PFSK-1 (cell line): ENCODE data around the gene RDH12.

Experiments
- FOXP2 ChIP-seq: optimal IDR thresholded peaks from 2 replicates; pipeline ENCODE3; 2011; ENCODE audit warnings: borderline replicate concordance, control low read depth, inconsistent platforms; ENCODE audit not compliant: insufficient read depth; ENCODE audit errors: extremely low read length, extremely low read depth
- POLR2AphosphoS5 ChIP-seq: IDR thresholded peaks from 2 replicates; pipeline ENCODE4 v1.6.1; 2012; ENCODE audit warnings: low read depth, mild to moderate bottlenecking, control low read depth, low read length, moderate library complexity
- SIN3A ChIP-seq: IDR thresholded peaks from 2 replicates; pipeline ENCODE4 v1.6.1; 2012; ENCODE audit warnings: mild to moderate bottlenecking, low read length, moderate library complexity, borderline replicate concordance; ENCODE audit not compliant: insufficient read depth
- TAF1 ChIP-seq: IDR thresholded peaks from 2 replicates; pipeline ENCODE4 v1.6.1; 2012; ENCODE audit warnings: low read length, control low read depth, borderline replicate concordance; ENCODE audit not compliant: insufficient read depth
- TF ChIP-seq, protein P1 (sequence below), 2 experiments: IDR thresholded peaks; 2 replicates each; pipeline versions ENCODE4 v1.6.1 to v1.8.0; 2011 to 2012; ENCODE audit warnings: low read depth in 2 of 2, low read length in 2 of 2, control low read depth in 1 of 2, inconsistent platforms in 1 of 2, mild to moderate bottlenecking in 1 of 2, moderate library complexity in 1 of 2; ENCODE audit not compliant: insufficient read depth in 1 of 2

RDH12 gene

DNA sequence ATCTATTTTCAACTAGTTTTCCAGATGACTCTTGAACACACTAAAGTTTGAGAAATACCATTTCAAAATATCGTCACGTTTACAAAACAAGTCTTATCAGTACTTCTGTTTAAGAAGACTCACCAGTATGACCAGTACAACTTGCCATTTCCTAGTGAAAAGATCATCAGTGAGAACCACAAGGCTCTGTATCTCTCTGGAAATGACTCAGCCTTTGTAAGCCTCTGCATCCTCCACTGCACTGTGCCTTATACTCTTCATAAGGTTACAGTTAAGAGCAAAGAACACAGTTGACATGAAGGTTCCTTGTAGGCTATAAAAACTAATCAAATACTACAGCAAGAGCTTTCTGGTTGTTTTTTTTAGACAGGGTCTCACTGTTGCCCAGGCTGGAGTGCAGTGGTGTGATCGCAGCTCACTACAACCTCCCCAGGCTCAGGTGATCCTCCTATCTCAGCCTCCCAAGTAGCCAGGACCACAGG, 21.5 kb upstream of the RDH12 start:
- TF ChIP-seq, protein P1, sequence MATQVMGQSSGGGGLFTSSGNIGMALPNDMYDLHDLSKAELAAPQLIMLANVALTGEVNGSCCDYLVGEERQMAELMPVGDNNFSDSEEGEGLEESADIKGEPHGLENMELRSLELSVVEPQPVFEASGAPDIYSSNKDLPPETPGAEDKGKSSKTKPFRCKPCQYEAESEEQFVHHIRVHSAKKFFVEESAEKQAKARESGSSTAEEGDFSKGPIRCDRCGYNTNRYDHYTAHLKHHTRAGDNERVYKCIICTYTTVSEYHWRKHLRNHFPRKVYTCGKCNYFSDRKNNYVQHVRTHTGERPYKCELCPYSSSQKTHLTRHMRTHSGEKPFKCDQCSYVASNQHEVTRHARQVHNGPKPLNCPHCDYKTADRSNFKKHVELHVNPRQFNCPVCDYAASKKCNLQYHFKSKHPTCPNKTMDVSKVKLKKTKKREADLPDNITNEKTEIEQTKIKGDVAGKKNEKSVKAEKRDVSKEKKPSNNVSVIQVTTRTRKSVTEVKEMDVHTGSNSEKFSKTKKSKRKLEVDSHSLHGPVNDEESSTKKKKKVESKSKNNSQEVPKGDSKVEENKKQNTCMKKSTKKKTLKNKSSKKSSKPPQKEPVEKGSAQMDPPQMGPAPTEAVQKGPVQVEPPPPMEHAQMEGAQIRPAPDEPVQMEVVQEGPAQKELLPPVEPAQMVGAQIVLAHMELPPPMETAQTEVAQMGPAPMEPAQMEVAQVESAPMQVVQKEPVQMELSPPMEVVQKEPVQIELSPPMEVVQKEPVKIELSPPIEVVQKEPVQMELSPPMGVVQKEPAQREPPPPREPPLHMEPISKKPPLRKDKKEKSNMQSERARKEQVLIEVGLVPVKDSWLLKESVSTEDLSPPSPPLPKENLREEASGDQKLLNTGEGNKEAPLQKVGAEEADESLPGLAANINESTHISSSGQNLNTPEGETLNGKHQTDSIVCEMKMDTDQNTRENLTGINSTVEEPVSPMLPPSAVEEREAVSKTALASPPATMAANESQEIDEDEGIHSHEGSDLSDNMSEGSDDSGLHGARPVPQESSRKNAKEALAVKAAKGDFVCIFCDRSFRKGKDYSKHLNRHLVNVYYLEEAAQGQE (IDR thresholded peaks at IDR 0.05; ENCODE audit: insufficient read depth in 1 of 2, low read depth in 2 of 2, low read length in 2 of 2) = no peak
- TF ChIP-seq SIN3A (no peak), POLR2AphosphoS5 (no peak), TAF1 (no peak), FOXP2 (no peak)

DNA sequence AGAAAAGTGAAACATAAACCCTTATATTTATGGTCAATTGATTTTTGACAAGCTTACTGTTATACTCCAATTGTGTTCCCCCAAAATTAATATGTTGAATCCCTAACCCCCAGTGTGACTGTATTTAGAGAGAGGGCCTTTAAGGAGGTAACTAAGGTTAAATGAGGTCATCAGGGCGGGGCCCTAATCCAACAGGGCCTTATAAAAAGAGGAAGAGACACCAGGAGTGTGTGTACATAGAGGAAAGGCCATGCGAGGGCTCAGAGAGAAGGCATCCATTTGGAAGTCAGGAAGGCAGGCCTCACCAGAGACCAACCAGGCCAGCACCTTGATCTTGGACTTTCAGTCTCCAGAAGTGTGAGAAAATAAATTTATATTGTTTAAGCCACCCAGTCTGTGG, 20.7 kb upstream of the RDH12 start:
- TF ChIP-seq POLR2AphosphoS5 (no peak), SIN3A (no peak), TAF1 (no peak), FOXP2 (no peak)
- TF ChIP-seq, protein P1 (IDR thresholded peaks at IDR 0.05; ENCODE audit: insufficient read depth in 1 of 2, low read depth in 2 of 2, low read length in 2 of 2) = no peak

DNA sequence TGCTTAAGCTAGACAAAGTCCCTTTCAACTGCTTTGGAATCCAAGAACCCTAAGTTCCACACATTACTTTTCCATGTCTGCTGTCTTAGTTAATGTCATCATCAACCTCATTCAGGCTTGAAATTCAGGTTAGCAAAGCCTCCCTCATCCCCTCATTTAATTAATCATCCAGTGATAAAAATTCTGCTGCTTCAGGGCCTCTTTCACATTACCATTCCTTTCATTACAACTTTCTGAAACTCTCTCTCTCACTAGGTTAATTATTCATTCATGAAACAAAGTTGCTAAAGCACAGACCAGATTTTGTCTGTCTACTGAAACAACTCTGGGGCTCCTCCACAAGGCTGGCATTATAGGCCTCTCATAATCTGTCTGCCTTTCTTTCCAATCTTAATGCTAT, 17.8 kb upstream of the RDH12 start:
- no peak for TF ChIP-seq POLR2AphosphoS5
- no peak for TF ChIP-seq SIN3A
- TF ChIP-seq TAF1 = no peak
- TF ChIP-seq, protein P1 (IDR thresholded peaks at IDR 0.05; ENCODE audit: insufficient read depth in 1 of 2, low read depth in 2 of 2, low read length in 2 of 2) = no peak
- TF ChIP-seq FOXP2 = no peak

DNA sequence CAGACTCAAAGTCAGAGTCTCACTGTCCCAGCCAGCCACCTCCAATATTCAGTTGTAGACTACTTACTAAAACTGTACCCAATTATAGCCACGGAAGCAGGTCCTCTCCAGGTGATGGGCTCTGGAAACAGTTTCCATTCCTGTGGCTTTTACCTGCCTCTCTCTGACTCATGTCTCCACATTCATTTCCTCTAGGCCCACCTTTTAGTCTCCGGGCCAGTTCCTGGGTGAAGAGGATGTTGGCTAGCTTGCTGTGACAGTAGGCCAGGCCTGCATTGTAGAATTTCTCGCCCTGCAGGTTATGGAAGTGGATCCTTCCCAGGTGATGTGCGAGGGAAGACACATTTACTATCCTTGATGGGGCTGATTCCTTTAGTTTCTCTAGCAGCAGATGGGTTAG, 11.7 kb upstream of the RDH12 start:
- no peak for TF ChIP-seq POLR2AphosphoS5
- TF ChIP-seq, protein P1 (IDR thresholded peaks at IDR 0.05; ENCODE audit: insufficient read depth in 1 of 2, low read depth in 2 of 2, low read length in 2 of 2) = no peak
- TF ChIP-seq FOXP2 = no peak
- TF ChIP-seq SIN3A = no peak
- TF ChIP-seq TAF1 = no peak

DNA sequence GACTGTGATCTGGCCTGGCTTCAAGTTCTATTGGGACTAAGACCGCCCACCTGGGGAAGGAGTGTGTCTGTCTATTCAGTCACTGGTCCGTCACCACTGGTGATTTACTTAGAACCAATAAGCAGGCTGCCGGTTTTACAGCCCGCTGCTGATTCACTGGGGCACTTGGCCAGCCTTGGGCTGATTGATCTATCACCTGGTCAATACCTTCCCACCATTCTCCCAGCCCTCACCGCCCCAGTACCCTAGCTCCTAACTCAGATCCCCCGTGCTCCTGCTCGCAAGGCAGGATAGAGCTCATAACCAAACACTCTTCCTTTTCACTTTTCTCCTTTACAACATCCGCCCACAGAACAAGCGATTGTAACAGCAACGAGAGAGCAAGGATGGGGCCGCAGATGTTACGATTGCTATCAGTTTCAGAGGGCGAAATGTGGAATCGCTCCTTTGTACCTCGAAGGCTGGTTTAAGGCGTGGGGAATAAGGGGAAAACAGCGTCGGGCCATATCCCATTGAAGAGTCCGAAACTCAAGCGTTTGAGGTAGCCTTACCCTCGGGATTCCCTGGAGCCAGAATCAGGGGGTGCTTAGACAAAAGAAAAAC, 6.8 kb upstream of the RDH12 start:
- TF ChIP-seq SIN3A (no peak; the same call in 1 of the 2 replicates), POLR2AphosphoS5 (peak; percentile 62), FOXP2 (no peak), TAF1 (peak; percentile 51; the same call in 1 of the 2 replicates)
- TF ChIP-seq, protein P1 (IDR thresholded peaks at IDR 0.05; ENCODE audit: insufficient read depth in 1 of 2, low read depth in 2 of 2, low read length in 2 of 2) = no peak
